ENCODE measurements around the gene BCR.

The BCR gene

DNA sequence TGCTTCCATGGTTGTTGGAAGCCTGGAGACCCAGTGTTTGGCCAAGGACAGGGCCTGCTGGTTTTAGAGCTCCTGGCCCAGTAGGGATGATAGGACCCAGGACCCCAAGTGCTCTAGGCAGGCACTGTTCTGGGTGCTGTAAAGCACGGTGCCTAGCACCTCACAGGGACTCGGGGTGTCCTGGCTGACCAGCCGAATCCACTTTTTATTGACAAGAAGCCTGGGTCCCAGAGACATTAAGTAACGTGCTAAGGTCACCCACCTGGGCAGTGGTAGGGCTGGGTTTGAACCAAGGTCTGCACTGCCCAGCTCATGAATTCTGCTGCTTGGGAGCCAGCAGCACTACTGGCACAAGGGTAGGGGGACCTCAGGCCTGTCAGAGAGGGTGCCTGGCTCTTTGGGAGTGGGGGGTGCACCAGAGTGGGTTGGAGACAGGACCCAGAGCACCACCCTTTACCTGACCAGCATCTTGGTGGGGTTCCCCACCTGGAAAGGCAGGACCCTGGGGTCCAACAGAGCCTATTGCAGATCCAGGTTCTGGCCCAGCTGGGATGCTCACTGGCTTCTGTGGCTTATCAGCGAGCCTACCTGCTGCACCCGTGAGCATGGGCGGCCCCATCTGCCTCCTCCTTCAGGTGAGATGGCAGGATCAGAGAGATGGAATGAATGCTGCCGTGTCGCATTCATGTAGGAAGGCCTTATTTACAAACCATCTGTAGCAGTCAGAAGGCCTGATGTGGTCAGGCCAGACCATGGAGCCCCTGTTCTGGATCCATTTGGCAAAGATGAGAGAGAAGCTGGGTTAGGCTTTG is 52.0 kb downstream of the BCR start:
- no peak for FAIRE-seq

DNA sequence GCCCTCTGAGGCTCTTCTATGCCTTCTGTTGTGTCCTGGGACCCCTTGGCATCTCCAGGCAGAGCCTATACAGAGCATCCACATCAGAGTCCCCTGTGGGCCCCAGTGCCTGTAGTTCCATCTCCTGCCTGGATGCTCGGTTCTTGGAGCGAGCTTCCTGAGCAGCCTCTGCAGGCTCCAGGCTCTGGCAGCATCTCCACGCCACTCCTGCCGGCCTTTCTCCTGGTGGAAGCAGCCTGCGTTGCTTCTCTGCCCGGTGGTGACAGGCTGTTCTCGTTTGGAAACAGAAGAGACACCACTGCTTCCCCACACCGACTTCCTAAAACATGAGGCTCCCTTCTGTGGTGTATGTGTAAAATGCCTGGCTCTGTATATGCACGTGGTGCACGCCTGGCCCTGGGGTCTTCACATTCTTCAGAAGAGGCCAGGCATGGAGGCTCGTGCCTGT is 52.8 kb downstream of the BCR start:
- no peak for FAIRE-seq

GRCh38 chr22:23233752-23234408 is 53.6 kb downstream of the BCR start:
- FAIRE-seq = no peak

GRCh38 chr22:23234409-23235161 is 54.3 kb downstream of the BCR start:
- no peak for FAIRE-seq

- no peak for FAIRE-seq
These were observed 55.1 kb downstream of the BCR start for GRCh38 chr22:23235425-23235824.

GRCh38 chr22:23236026-23236425 is 55.7 kb downstream of the BCR start:
- FAIRE-seq = no peak

GRCh38 chr22:23236440-23237184 is 56.3 kb downstream of the BCR start:
- no peak for FAIRE-seq

DNA sequence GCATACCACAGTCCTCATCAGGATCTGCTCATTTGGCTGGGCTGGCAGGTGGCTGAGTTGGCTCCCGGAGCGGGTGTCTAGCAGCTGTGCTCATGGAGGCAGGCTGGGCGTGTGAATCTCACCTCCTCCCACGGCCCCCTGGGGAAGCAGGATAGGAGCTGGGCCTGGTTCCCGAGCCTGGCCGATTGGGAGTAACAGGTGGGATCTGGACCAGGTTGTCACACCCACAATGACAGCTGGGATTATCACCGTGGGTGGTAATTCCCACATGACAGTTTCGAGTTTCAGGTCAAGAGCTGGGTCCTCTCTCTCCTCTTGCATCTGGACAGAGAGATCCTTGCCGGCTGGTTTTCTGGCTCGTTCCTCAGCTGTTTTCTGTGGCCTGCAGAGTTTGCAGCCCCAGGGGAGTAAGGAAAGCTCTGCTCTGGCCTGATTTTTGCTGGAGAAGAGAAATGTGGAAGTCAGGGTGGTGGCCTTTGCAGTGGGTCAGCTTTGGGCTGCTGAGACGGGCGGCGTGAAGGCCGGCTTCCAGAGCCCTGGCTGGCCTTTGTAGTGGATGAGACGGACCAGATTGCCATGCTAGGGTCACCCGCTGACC is 57.0 kb downstream of the BCR start:
- FAIRE-seq = no peak

- FAIRE-seq = no peak
These were observed 57.5 kb downstream of the BCR start for GRCh38 chr22:23237841-23238240.

DNA sequence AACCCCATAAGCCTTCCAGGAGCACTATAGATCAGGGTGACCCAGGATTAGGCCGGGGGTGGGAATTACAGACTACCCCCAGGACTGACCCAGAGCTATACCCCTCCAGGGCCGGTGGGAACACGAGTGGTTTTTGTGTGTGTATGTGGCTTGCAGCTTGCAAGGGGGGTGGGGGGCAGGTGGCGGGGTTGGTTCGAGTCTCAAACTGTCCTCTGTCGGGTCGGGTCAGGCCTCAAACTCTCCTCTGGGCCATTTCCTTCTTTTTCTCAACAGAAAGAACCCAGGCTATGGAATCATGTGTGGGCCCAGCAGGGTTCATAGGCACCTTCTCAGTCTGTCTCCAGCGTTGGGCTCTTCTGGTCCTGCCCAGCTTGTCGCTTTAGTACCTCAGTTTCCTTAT is 58.4 kb downstream of the BCR start:
- no peak for FAIRE-seq

DNA sequence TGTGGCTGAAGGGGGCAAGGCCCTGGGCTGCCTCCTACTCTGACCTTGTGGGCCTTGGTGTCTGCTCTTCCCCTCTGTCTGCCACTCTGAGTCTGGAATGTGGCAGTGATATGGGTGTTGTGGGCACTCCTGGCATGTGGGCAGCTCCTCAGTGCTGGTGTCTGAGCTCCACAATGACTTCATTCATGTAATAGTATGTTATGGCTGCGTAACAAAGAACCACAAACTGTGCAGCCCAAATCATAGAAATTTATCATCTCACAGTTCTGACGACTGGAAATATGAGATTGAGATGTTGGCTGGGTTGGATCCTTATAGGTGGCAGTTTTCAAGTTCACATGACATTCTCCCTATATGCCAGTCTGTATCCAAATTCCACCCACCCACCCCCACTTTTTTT is 59.1 kb downstream of the BCR start:
- FAIRE-seq = no peak

DNA sequence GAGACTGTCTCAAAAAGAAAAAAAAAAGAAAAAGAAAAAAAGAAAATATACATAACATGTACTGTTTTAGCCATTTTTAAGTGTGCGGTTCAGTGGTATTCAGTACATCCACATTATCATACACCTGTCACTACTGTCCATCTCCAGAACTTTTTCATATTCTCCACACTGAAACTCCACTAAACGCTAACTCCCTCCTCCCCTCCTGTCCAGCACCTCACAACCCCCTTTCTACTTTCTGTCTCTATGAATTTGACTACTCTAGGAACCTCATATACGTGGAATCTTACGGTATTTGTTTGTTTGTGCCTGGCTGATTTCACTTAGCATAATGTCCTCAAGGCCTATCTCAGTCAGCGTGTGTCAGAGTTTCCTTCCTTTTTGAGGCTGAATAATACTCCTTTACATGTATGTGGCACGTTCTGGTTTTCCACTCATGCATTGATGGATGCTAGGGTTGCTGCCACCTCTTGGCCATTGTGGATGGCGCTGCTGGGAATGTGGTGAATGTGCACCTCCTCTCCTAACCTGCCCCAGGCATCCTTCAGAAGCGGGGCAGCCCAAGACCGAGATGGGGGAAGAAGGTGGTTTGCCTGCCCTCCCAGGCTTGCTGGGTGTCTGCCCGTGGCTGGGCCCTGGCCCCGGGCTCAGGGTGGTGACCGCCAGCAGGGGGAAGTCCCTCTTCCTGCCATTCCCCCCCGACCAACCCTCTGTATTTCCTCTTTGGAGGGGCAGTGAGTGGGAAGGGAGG is 60.5 kb downstream of the BCR start:
- FAIRE-seq = no peak

DNA sequence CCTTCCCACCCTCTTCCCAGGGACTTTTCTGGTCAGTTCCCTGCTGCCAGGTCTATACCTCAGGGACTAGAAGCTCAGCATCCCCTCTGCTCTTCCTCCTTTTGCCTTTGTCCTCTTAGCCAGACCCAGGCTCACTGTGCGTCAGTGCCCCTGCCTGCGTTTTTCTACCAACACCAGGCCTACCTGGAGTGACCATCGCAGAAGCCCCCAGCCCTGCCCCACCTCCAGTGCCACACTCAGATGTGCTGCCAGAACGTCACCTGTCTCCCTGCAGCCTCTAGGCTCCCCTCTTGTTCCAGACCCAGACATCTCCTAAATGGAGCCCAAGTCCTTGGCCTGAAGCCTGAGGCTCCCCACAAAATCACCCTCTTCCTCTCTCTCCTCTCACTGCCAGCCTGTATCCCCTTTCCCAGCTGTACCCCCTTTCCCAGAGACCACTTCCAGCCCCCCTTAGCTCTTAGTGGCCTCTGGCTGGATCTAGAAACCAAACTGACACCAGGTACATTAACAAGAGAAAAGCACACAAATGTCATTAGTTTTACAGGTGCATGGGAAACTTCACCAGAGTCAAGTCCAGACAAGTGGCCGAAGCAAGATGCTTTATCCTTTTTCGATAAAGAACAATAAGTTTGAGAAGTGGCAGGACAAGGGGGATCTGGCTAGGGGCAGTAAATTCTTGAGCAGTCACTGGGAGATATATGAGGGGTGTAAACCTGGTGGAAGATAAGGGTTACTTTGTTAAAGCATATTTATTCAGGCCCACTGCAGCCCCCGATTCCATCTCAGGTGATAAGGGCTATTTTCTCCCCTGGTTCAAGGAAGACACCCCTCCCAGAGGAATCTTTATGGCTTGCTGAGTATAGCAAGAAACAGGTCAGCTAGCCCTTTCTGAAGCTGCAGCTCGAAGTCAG is 61.5 kb downstream of the BCR start:
- no peak for FAIRE-seq

DNA sequence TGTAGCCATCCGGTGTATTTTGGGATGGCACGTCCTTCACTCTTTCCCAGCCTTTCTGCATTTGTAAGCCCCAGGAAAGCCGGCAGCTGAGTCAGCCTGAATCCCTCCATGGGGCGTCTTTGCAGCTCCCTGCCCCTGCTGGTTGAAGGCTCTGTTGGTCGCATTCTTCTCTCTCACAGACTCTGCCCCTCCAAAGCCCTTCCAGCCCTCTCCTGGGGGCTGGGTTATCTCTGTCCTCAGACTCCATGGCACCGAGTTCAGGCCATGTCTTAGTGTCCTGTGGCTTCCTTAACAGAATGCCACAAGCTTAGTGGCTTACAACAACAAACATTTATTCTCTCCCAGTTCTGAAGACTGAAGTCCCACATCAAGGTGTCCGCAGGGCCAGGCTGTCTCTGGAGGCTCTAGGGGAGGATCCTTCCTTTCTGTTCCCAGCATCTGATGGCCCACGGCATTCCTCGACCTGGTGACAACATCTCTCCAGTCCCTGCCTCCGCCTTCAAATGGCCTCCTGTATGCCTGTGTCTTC is 62.2 kb downstream of the BCR start:
- FAIRE-seq = no peak

DNA sequence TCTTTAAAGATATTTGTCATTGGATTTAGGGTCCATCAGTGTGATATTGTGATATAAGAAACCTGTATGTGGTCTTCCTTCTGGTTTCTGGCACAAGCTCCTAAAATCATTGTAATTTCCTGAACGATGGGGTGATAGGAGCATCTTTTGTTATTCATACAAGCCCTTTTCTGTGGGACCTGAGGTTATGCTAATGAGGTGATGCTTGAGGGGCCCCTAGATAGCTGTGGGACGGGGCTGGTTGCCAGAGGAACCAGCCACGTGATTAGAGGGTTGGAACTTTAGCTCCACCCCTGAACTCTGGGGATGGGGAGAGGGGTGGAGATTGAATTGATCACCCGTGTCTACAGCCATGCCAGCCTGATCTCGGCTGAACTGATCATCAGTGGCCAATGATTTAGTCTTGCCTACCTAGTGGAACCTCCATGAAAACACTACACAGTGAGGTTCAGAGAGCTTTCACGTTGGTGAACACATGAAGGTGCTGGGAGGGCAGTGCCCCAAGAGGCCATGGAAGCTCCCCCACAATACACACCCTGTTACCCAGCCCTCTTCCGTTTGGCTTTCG is 62.8 kb downstream of the BCR start:
- no peak for FAIRE-seq

GRCh38 chr22:23243859-23244689 is 63.8 kb downstream of the BCR start:
- no peak for FAIRE-seq

DNA sequence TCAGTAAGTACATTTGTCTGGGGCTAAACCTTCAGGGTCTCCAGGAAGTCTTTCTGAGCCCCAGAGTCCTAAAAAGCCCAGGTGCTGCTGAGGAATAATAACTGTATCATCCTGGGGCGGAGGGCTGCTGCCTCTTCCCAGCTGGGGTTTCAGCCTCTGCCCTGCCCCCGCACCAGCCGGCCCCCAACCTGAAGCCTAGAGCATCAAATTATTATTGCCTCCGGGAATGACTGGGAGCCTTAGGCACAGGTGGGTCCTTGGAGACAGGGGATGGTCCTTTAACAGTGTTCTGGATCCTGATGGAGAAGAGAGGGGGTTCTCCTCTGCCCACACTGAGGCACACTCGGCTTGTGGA is 64.4 kb downstream of the BCR start:
- no peak for FAIRE-seq

DNA sequence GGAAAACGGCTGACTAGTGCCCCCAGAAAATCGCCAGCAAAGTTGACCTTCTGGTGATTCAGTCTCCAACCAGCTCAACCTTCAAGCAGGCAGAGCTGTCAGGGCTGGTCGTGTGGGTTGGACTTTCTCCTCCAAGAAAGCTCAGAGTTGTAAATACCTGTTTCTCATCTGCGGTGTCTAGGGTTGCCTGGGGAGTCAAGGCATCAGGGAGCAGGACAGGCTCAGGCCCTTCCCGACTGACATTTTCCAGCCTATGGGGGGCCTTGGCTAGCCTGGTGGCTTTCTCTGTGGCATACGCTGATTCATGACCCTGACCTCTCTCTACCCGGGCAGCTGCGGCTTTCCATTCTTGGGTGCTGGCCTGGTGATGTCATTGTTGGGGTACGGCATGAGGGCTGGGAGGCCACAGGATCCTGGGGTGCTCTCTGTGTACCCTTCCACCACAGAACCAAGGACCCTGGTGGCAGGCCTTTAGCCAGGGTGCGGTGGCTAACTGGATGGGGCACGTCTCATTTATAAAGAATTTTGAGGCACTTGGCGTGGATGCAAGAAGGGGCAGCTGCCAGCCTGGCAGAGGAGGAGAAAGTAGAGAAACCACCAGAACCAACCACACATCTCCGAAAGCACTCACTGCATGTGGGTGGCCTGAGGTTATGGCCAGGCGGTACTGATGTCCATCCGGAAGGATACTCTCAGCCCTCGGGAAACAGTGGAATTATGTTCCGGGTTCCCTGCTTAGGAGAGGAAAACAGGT is 64.9 kb downstream of the BCR start:
- no peak for FAIRE-seq

GRCh38 chr22:23245799-23246136 is 65.5 kb downstream of the BCR start:
- no peak for FAIRE-seq
